GM12878 (cell line): ENCODE measurements around the gene VPS25. TPM values are rescaled to one million over a fixed set of nuclear protein-coding genes. Genes with fewer than 3 reads are reported as not detected.

Source experiments
- ATF7 ChIP-seq: fragments of 450-650 bp; IDR thresholded peaks from 2 replicates; pipeline ENCODE4 v1.6.1; 2016; ENCODE audit warnings: low read depth, mild to moderate bottlenecking
- BCL11A ChIP-seq: IDR thresholded peaks from 2 replicates; pipeline ENCODE4 v1.6.1; 2011; ENCODE audit warnings: low read depth, low read length
- EED ChIP-seq: sonication (generic); IDR thresholded peaks from 2 replicates; pipeline ENCODE4 v1.6.1; 2016; ENCODE audit warnings: antibody characterized with exemption, low read depth
- HCFC1 ChIP-seq: fragments of 150-350 bp; IDR thresholded peaks from 2 replicates; pipeline ENCODE4 v1.6.1; 2014; ENCODE audit warnings: low read length
- HDGF ChIP-seq: fragments of 450-650 bp; IDR thresholded peaks from 2 replicates; pipeline ENCODE4 v1.6.1; 2016; ENCODE audit warnings: antibody characterized with exemption
- IKZF2 ChIP-seq, 2 experiments: fragments of 450-650 bp; IDR thresholded peaks; 2 replicates each; pipeline ENCODE4 v1.6.1; 2017; ENCODE audit warnings: mild to moderate bottlenecking in 2 of 2, moderate library complexity in 2 of 2
- KLF5 ChIP-seq: fragments of 450-650 bp; IDR thresholded peaks from 2 replicates; pipeline ENCODE4 v1.6.1; 2014; ENCODE audit warnings: mild to moderate bottlenecking; ENCODE audit not compliant: partially characterized antibody
- LARP7 ChIP-seq: fragments of 450-650 bp; IDR thresholded peaks from 2 replicates; pipeline ENCODE4 v1.6.1; 2017; ENCODE audit warnings: mild to moderate bottlenecking
- NR2C1 ChIP-seq: fragments of 450-650 bp; IDR thresholded peaks from 2 replicates; pipeline ENCODE4 v1.6.1; 2017; ENCODE audit warnings: antibody characterized with exemption, mild to moderate bottlenecking, moderate library complexity
- NR2F1 ChIP-seq: fragments of 450-650 bp; conservative IDR thresholded peaks from 2 replicates; pipeline ENCODE4 v1.6.1; 2017; ENCODE audit warnings: mild to moderate bottlenecking
- NRF1 ChIP-seq: conservative IDR thresholded peaks from 2 replicates; pipeline ENCODE4 v1.6.1; 2011; ENCODE audit warnings: mild to moderate bottlenecking, low read depth, low read length, improper control_type of control experiment
- SIX5 ChIP-seq: IDR thresholded peaks from 2 replicates; pipeline ENCODE4 v1.6.1; 2011; ENCODE audit warnings: mild to moderate bottlenecking, low read depth, low read length, moderate library complexity; ENCODE audit not compliant: severe bottlenecking
- SMAD1 ChIP-seq: fragments of 450-650 bp; IDR thresholded peaks from 2 replicates; pipeline ENCODE4 v1.6.1; 2018; ENCODE audit warnings: mild to moderate bottlenecking, low read depth; ENCODE audit not compliant: partially characterized antibody
- SP1 ChIP-seq: IDR thresholded peaks from one replicate; pipeline ENCODE4 v1.6.1; 2011; ENCODE audit warnings: low read depth, low read length
- SPI1 ChIP-seq: IDR thresholded peaks from 2 replicates; pipeline ENCODE4 v1.6.1; 2011; ENCODE audit warnings: low read depth, mild to moderate bottlenecking, low read length, moderate library complexity, borderline replicate concordance; ENCODE audit not compliant: insufficient read depth
- SREBF2 ChIP-seq: IDR thresholded peaks from 2 replicates; pipeline ENCODE4 v1.6.1; 2012; ENCODE audit warnings: mild to moderate bottlenecking, low read length
- SRF ChIP-seq, 2 experiments: IDR thresholded peaks; 2 replicates each; pipeline ENCODE4 v1.6.1; 2011; ENCODE audit warnings: low read depth in 2 of 2, low read length in 2 of 2, mild to moderate bottlenecking in 1 of 2, moderate library complexity in 1 of 2
- TARDBP ChIP-seq: IDR thresholded peaks from 2 replicates; pipeline ENCODE4 v1.6.1; 2016; ENCODE audit warnings: borderline replicate concordance
- ZNF24 ChIP-seq: fragments of 450-650 bp; IDR thresholded peaks from 2 replicates; pipeline ENCODE4 v1.6.1; 2017; ENCODE audit warnings: antibody characterized with exemption, mild to moderate bottlenecking
- polyA plus RNA-seq, 11 experiments: library from polyadenylated mRNA; depleted of rRNA in 4 of 11; unstranded in 6 of 11; stranded (reverse) in 5 of 11; fragments of >200 nt; fragmentation: Nextera tagmentation in 4 of 11; fragmentation: Illumina TruSeq in 1 of 11; extraction: Ambion mirVana in 4 of 11; extraction: Trizol in 1 of 11; gene quantifications; 1 replicate in 1 of 11; 2 replicates in 10 of 11; pipeline versions ENCODE4 v1.2.1 to v1.2.3, GENCODE V29; 2011 to 2016; ENCODE audit warnings: inconsistent platforms in 2 of 11, missing spikeins in 2 of 11, low read depth in 1 of 11
- total RNA-seq, 4 experiments: library from RNA; depleted of rRNA in 3 of 4; stranded (reverse); fragments of >200 nt in 3 of 4; fragmentation: Illumina TruSeq in 1 of 4; extraction: Trizol in 1 of 4; gene quantifications; 2 replicates each; pipeline versions ENCODE4 v1.2.1 to v1.2.3, GENCODE V29; 2013 to 2021
- TF ChIP-seq, protein P1 (sequence below): fragments of 450-650 bp; IDR thresholded peaks from 2 replicates; pipeline ENCODE4 v1.6.1; 2016; ENCODE audit warnings: mild to moderate bottlenecking
- TF ChIP-seq, protein P2 (sequence below): fragments of 450-650 bp; IDR thresholded peaks from 2 replicates; pipeline ENCODE4 v1.6.1; 2018; ENCODE audit warnings: mild to moderate bottlenecking, low read depth, moderate library complexity; ENCODE audit not compliant: partially characterized antibody
- TF ChIP-seq, protein P3 (sequence below): IDR thresholded peaks from 2 replicates; pipeline ENCODE4 v1.6.1; 2011; ENCODE audit warnings: borderline replicate concordance, low read depth, mild to moderate bottlenecking, moderate library complexity, low read length; ENCODE audit not compliant: insufficient read depth, poor library complexity, severe bottlenecking
- TF ChIP-seq, protein P4 (sequence below): fragments of 450-650 bp; formaldehyde crosslinking; IDR thresholded peaks from 2 replicates; pipeline ENCODE4 v1.5.0; 2022; ENCODE audit warnings: mild to moderate bottlenecking, missing genetic modification characterization

VPS25 gene
- total and polyA plus RNA-seq, 10 of the 15 experiments (the other 5 are each of a cell fraction or from before 2014, with no cell fraction given) = 92.7 to 185 (median 136) TPM

DNA sequence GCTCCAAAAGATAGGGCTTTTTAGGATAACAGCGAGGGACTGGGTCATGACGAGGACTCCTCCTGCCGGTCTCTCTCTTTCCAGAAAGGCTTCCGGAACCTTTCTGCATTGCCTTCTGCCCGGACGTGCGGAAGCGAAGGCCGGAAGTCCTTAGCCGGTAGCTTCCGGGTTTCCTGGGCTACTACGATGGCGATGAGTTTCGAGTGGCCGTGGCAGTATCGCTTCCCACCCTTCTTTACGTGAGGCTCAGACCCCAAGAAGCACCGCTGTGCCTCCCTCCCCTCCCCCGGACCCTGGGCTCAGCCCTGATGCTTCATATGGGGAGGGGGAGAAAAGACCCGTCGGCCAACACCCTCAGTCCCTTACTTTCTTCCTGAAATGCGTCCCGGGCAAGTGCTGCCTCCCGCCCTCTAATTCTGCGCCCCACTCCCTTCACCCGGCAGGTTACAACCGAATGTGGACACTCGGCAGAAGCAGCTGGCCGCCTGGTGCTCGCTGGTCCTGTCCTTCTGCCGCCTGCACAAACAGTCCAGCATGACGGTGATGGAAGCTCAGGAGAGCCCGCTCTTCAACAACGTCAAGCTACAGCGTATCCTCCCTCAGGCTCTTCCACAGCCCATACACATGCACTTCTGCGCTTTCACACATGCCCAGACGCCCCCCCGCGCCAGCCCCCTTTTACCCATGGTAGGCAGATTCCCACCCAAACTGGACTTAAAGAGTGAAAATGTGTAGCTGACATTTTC is at the start of gene VPS25 (continued):
- TF ChIP-seq, protein P1, sequence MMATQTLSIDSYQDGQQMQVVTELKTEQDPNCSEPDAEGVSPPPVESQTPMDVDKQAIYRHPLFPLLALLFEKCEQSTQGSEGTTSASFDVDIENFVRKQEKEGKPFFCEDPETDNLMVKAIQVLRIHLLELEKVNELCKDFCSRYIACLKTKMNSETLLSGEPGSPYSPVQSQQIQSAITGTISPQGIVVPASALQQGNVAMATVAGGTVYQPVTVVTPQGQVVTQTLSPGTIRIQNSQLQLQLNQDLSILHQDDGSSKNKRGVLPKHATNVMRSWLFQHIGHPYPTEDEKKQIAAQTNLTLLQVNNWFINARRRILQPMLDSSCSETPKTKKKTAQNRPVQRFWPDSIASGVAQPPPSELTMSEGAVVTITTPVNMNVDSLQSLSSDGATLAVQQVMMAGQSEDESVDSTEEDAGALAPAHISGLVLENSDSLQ = peak; percentile 71
- TF ChIP-seq TARDBP (0 out of 2 replicates have a peak, but pooled peaks have one; percentile 36), BCL11A (peak; percentile 25; the same call in 1 of the 2 replicates), HDGF (0 out of 2 replicates have a peak, but pooled peaks have one; percentile 26), SMAD1 (peak; percentile 75), SPI1 (peak; percentile 5; the same call in 1 of the 2 replicates), LARP7 (peak; percentile 66), KLF5 (peak; percentile 76), ZNF24 (0 out of 2 replicates have a peak, but pooled peaks have one; percentile 29), NRF1 (no peak), SIX5 (peak; percentile 63), EED (peak; percentile 62), ATF7 (peak; percentile 67; the same call in 1 of the 2 replicates), NR2F1 (0 out of 2 replicates have a peak, but pooled peaks have one; percentile 11), IKZF2 (IDR thresholded peaks at IDR 0.05) (peak; percentile 17 to 53), HCFC1 (peak; percentile 82), SP1 (peak; percentile 49), SRF (IDR thresholded peaks at IDR 0.05; ENCODE audit: low read depth in 2 of 2, low read length in 2 of 2) (peak; percentile 84 to 94), SREBF2 (no peak; the same call in 1 of the 2 replicates), NR2C1 (peak; percentile 85)
- TF ChIP-seq, protein P2, sequence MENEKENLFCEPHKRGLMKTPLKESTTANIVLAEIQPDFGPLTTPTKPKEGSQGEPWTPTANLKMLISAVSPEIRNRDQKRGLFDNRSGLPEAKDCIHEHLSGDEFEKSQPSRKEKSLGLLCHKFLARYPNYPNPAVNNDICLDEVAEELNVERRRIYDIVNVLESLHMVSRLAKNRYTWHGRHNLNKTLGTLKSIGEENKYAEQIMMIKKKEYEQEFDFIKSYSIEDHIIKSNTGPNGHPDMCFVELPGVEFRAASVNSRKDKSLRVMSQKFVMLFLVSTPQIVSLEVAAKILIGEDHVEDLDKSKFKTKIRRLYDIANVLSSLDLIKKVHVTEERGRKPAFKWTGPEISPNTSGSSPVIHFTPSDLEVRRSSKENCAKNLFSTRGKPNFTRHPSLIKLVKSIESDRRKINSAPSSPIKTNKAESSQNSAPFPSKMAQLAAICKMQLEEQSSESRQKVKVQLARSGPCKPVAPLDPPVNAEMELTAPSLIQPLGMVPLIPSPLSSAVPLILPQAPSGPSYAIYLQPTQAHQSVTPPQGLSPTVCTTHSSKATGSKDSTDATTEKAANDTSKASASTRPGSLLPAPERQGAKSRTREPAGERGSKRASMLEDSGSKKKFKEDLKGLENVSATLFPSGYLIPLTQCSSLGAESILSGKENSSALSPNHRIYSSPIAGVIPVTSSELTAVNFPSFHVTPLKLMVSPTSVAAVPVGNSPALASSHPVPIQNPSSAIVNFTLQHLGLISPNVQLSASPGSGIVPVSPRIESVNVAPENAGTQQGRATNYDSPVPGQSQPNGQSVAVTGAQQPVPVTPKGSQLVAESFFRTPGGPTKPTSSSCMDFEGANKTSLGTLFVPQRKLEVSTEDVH = peak; percentile 95
- TF ChIP-seq, protein P3, sequence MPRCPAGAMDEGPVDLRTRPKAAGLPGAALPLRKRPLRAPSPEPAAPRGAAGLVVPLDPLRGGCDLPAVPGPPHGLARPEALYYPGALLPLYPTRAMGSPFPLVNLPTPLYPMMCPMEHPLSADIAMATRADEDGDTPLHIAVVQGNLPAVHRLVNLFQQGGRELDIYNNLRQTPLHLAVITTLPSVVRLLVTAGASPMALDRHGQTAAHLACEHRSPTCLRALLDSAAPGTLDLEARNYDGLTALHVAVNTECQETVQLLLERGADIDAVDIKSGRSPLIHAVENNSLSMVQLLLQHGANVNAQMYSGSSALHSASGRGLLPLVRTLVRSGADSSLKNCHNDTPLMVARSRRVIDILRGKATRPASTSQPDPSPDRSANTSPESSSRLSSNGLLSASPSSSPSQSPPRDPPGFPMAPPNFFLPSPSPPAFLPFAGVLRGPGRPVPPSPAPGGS = no peak
- TF ChIP-seq, protein P4, sequence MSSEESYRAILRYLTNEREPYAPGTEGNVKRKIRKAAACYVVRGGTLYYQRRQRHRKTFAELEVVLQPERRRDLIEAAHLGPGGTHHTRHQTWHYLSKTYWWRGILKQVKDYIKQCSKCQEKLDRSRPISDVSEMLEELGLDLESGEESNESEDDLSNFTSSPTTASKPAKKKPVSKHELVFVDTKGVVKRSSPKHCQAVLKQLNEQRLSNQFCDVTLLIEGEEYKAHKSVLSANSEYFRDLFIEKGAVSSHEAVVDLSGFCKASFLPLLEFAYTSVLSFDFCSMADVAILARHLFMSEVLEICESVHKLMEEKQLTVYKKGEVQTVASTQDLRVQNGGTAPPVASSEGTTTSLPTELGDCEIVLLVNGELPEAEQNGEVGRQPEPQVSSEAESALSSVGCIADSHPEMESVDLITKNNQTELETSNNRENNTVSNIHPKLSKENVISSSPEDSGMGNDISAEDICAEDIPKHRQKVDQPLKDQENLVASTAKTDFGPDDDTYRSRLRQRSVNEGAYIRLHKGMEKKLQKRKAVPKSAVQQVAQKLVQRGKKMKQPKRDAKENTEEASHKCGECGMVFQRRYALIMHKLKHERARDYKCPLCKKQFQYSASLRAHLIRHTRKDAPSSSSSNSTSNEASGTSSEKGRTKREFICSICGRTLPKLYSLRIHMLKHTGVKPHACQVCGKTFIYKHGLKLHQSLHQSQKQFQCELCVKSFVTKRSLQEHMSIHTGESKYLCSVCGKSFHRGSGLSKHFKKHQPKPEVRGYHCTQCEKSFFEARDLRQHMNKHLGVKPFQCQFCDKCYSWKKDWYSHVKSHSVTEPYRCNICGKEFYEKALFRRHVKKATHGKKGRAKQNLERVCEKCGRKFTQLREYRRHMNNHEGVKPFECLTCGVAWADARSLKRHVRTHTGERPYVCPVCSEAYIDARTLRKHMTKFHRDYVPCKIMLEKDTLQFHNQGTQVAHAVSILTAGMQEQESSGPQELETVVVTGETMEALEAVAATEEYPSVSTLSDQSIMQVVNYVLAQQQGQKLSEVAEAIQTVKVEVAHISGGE = peak; percentile 92
